GM18951 (cell line): ENCODE measurements around the gene RDH8.

ENCODE experiments used
- POLR2A ChIP-seq: IDR thresholded peaks from 4 replicates; pipeline ENCODE4 v1.6.1; 2011; ENCODE audit warnings: mild to moderate bottlenecking; ENCODE audit not compliant: insufficient read length, insufficient read depth; ENCODE audit errors: extremely low read depth
- in situ Hi-C: fragments of 300-500 bp; cut with MboI; formaldehyde crosslinking; loops from one replicate; pipeline ENCODE4 v1.12.0; 2022; ENCODE audit warnings: low sequenced_read_pairs, mixed read lengths, inconsistent platforms; ENCODE audit not compliant: unreplicated experiment

Gene RDH8

GRCh38 chr19:10013316-10013715 lies at the start of gene RDH8:
RDH8 (plus strand) TSS chr19:10013483; CDS start chr19:10013498, 15 bp downstream.
- in situ Hi-C loops: no loop called here
- TF ChIP-seq POLR2A: no peak

- in situ Hi-C loops: no loop called here
- TF ChIP-seq POLR2A: no peak
These were observed 47.3 kb upstream of the RDH8 start for GRCh38 chr19:9966024-9966423.

GRCh38 chr19:9966448-9966847 lies 46.8 kb upstream of the RDH8 start:
- TF ChIP-seq POLR2A: no peak
- in situ Hi-C loops: no loop called here

GRCh38 chr19:9967326-9967725 lies 46.0 kb upstream of the RDH8 start:
- in situ Hi-C loops: no loop called here
- TF ChIP-seq POLR2A: no peak

GRCh38 chr19:9968820-9969687 lies 44.2 kb upstream of the RDH8 start:
- no peak for TF ChIP-seq POLR2A

GRCh38 chr19:9969688-9969975 lies 43.7 kb upstream of the RDH8 start:
- in situ Hi-C loops: no loop called here
- no peak for TF ChIP-seq POLR2A

More at GRCh38 chr19:9968820-9969687, 44.2 kb upstream of the RDH8 start:
- in situ Hi-C loops: no loop called here

GRCh38 chr19:9970481-9970880 lies 42.8 kb upstream of the RDH8 start:
- in situ Hi-C loops: no loop called here
- TF ChIP-seq POLR2A: no peak

GRCh38 chr19:9971166-9971897 lies 42.0 kb upstream of the RDH8 start:
- in situ Hi-C loops: no loop called here
- TF ChIP-seq POLR2A: no peak

GRCh38 chr19:9972103-9972502 lies 41.2 kb upstream of the RDH8 start:
- TF ChIP-seq POLR2A: no peak
- in situ Hi-C loops: no loop called here

- in situ Hi-C loops: no loop called here
These were observed 31.6 kb upstream of the RDH8 start for GRCh38 chr19:9981406-9982260.

GRCh38 chr19:9986787-9987281 lies 26.4 kb upstream of the RDH8 start:
- in situ Hi-C loops: no loop called here
- TF ChIP-seq POLR2A: no peak

More at GRCh38 chr19:9981406-9982260, 31.6 kb upstream of the RDH8 start:
- no peak for TF ChIP-seq POLR2A

- in situ Hi-C loops: no loop called here
- TF ChIP-seq POLR2A: no peak
These were observed 23.8 kb upstream of the RDH8 start for GRCh38 chr19:9989504-9989903.
